ENCODE measurements around the gene CLASP1.

The CLASP1 gene

DNA sequence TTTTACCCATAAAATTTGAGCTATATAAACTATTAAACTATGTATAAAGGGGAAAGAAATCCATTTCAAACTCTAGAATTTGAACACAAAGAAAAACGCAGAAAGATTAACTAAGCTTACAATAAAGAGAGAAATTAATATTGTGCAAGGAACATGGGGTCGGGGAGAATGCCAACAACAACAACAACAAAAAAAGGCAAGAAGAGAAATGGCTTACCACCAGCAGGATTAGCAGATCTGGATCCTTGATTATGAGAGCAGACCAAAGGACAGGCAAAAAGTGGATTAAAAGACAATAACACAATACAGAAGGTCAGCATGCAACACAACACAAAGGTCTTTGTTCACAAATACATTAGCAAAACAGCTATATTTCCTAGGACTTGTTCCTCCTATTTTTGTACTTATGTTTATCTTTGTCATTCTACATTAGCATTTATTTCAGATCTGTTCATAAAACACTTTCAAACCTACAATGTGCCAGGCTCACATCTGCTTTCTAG, 222.0 kb downstream of the CLASP1 start:
- DNase-seq (ENCODE audit: low read depth): peak; percentile 36
- no peak overlapping the region for H3K4me3 ChIP-seq (ENCODE audit: low read depth, low read length)
- TF ChIP-seq, protein P1, sequence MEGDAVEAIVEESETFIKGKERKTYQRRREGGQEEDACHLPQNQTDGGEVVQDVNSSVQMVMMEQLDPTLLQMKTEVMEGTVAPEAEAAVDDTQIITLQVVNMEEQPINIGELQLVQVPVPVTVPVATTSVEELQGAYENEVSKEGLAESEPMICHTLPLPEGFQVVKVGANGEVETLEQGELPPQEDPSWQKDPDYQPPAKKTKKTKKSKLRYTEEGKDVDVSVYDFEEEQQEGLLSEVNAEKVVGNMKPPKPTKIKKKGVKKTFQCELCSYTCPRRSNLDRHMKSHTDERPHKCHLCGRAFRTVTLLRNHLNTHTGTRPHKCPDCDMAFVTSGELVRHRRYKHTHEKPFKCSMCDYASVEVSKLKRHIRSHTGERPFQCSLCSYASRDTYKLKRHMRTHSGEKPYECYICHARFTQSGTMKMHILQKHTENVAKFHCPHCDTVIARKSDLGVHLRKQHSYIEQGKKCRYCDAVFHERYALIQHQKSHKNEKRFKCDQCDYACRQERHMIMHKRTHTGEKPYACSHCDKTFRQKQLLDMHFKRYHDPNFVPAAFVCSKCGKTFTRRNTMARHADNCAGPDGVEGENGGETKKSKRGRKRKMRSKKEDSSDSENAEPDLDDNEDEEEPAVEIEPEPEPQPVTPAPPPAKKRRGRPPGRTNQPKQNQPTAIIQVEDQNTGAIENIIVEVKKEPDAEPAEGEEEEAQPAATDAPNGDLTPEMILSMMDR (conservative IDR thresholded peaks at IDR 0.05; ENCODE audit: low read depth, low read length): no peak

DNA sequence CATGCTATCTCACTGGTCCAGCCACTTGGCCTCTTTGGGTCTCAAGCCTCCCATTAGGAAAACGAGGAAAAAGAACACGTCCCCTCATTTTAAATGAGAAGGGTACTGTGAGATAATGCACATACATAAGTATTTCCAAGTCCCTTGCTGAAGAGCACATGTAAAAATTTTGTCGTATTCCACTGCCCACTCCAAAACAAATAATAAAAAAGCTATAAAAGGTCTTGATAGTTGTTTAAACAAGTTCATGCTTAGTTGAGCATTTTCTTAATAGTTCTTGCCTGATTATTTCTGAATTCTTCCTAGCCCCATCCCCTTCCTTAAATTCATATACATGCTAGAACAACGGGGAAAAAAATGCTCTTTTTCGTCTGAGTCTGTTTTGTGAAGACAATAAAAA, 228.8 kb downstream of the CLASP1 start:
- TF ChIP-seq, protein P1 (conservative IDR thresholded peaks at IDR 0.05; ENCODE audit: low read depth, low read length): no peak
- no peak overlapping the region for H3K4me3 ChIP-seq (ENCODE audit: low read depth, low read length)
- no peak for DNase-seq (ENCODE audit: low read depth)

DNA sequence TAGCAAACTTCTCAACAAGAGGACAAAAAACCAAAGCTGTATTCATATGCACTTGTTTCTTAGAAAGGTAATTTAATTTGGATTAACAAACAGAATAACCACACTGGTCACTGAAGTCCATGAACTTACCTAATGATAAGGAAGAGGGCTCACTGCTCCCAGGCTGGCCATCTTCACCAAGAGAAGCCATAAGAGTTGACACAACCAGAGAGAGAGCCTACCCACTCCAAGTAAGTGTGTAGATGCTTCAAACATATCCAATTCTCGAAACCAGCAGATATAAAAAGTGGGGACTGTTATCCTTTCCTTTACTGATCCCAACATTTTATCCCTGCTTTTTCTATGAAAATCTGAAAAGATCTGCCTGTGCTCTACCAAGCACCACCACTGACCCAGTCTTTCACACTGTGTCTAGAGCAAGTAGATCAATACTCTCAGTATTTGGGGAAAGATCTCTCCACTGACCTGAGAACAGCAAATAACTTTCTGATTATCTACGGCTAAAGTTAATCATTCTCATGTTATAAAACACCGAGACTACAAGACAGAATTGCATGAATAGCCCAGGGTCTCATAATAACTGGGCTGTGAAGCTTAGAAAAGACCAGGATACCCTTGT, 230.1 kb downstream of the CLASP1 start:
- TF ChIP-seq, protein P1 (conservative IDR thresholded peaks at IDR 0.05; ENCODE audit: low read depth, low read length): no peak
- DNase-seq (ENCODE audit: low read depth): no peak
- H3K4me3 ChIP-seq (ENCODE audit: low read depth, low read length): no peak overlapping the region

DNA sequence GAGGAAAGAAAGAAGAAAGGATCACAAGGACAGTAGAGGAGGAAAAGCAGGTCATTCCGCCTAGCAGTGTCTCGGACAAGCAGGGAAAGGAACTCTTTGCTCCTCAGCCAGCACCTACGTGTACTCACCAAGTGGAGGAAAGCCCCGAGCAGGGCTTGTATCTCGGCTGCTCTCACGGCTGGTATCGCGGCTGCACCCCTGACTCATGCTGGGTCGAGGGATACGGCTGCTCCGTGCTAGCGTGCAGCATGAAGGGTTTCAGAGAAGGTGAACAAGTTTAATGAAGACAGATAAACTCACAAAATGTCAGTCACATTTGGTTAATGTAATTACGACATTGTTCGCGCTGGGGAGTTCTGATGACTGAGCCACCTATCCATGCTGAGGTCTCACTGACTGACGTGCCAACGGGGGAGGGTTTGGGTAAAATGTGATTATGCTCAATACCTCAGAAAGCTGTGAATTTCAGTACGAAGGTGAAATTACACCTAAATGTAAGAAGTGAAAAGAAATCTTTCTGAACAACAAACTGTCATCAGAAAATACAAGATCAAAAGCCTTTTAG, 230.7 kb downstream of the CLASP1 start:
- no peak for DNase-seq (ENCODE audit: low read depth)
- TF ChIP-seq, protein P1 (conservative IDR thresholded peaks at IDR 0.05; ENCODE audit: low read depth, low read length): no peak
- H3K4me3 ChIP-seq (ENCODE audit: low read depth, low read length): no peak overlapping the region

DNA sequence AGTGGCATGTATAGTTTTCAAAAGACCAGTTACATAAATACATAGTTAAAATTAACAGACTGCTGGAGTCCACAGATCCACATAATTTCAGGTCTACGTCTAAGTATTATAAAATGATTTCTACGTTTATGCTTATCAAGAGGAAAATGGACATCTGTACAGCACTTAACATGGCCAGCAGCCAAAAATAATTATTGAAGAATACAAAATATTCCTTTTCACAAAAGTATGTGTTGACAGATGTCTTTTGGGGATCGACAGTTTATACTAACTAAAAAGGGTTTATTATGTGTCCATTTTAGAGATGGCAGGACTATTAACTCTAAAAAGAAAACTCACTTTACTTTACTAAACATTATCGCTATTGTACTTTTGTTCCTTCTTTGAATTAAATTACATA, 231.4 kb downstream of the CLASP1 start:
- no peak for DNase-seq (ENCODE audit: low read depth)
- no peak overlapping the region for H3K4me3 ChIP-seq (ENCODE audit: low read depth, low read length)
- TF ChIP-seq, protein P1 (conservative IDR thresholded peaks at IDR 0.05; ENCODE audit: low read depth, low read length): no peak

DNA sequence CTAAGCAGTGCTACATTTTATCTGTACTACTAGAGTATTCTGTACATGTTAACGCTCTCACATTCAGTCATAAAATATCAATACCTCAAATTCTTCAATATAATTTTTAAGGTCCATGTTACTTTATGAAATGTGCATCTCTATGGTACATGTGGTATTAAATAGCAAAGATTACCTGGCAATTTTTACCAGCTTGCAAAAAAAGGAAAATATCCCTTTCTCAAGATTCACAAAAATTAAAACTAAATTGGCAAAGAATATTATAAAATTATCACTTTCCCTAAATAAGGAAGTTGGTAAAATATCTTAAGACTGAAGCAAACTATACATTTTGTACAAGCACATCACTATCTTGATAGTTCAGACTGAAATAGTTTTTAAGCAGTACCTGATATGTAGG, 233.5 kb downstream of the CLASP1 start:
- TF ChIP-seq, protein P1 (conservative IDR thresholded peaks at IDR 0.05; ENCODE audit: low read depth, low read length): no peak
- DNase-seq (ENCODE audit: low read depth): no peak
- H3K4me3 ChIP-seq (ENCODE audit: low read depth, low read length): no peak overlapping the region

DNA sequence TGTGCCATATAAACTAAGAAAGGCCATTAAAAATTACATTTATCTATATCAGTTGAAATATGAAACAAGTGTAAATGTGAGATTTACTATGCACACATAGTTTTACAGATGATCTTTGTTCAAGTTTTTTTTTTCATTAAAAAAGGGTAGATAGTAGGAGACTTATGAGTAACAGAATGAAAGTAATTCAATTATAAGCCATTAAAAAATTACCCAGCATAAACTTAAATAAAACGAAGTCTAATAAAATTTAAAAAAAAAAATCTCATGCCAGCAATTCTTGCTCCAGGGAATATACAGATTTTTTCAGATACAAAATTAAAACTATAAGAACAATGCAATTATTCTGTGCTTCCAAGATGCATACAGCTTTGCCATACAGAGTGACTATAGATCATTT, 236.9 kb downstream of the CLASP1 start:
- DNase-seq (ENCODE audit: low read depth): no peak
- no peak overlapping the region for H3K4me3 ChIP-seq (ENCODE audit: low read depth, low read length)
- TF ChIP-seq, protein P1 (conservative IDR thresholded peaks at IDR 0.05; ENCODE audit: low read depth, low read length): no peak

Measured in choroid plexus epithelial cell (primary cell).